ENCODE measurements around the gene IRAK1. TPM values are rescaled to one million over a fixed set of nuclear protein-coding genes. Genes with fewer than 3 reads are reported as not detected.

IRAK1 gene
- total and polyA plus RNA-seq, 2 of the 8 experiments (the other 6 are each of a cell fraction or from before 2014, with no cell fraction given), result 26.6 to 41.7 TPM

GRCh38 chrX:154025230-154025629, 5.5 kb upstream of the IRAK1 start (continued):
- TF ChIP-seq TBP (IDR thresholded peaks at IDR 0.05; ENCODE audit: low read depth, low read length) (no peak), TCF12 (IDR thresholded peaks at IDR 0.05; ENCODE audit: low read depth, low read length) (no peak), CHD2 (IDR thresholded peaks at IDR 0.05; ENCODE audit: low read length) (no peak), SIX5 (IDR thresholded peaks at IDR 0.05; ENCODE audit: low read depth, low read length) (no peak), EP300 (IDR thresholded peaks at IDR 0.05; ENCODE audit: borderline replicate concordance in 1 of 2, low read depth in 2 of 2, low read length in 2 of 2) (no peak), YY1 (IDR thresholded peaks at IDR 0.05; ENCODE audit: low read depth, low read length) (no peak)
